Endothelial cell of umbilical vein (primary cell): Measurements from ENCODE around the gene PRKCB. TPM values are rescaled to one million over a fixed set of nuclear protein-coding genes. Genes with fewer than 3 reads are reported as not detected.

Experiments
- BruUV-seq: library from RNA; stranded (reverse); fragments of 400-500 nt; replicated peaks from 2 replicates; lab custom pipeline; 2021; lab: Mats Ljungman, UMichigan
- CTCF ChIA-PET: fragments of 300-600, 350-600 bp; sonication (Branson Sonifier 250); formaldehyde crosslinking; loops from one replicate; lab custom pipeline; 2021; ENCODE audit warnings: antibody characterized with exemption, inconsistent platforms; lab: Charles Lee
- POLR2A ChIA-PET: fragments of 300-600, 350-600 bp; sonication (Branson Sonifier 250); formaldehyde crosslinking; loops from one replicate; lab custom pipeline; 2021; ENCODE audit warnings: antibody characterized with exemption, inconsistent platforms; lab: Charles Lee
- DNase-seq: peaks from one replicate; pipeline ENCODE4 v3.0.0-alpha.2; 2011; ENCODE audit warnings: low read depth, low spot score
- FAIRE-seq: peaks from 2 replicates; lab custom pipeline; 2011; peaks lifted over from hg19 to GRCh38; lab: Jason Lieb, UNC
- H2AFZ ChIP-seq: 2 replicates; pipeline ENCODE4 v1.6.0; 2012; ENCODE audit warnings: low read depth, low read length, control low read depth, inconsistent platforms
- H3K27ac ChIP-seq: 2 replicates; pipeline ENCODE4 v1.5.1; 2011; ENCODE audit warnings: low read depth, mild to moderate bottlenecking, control low read depth, low read length, moderate library complexity; ENCODE audit not compliant: insufficient read depth
- H3K27me3 ChIP-seq, 2 experiments: 2 replicates each; pipeline versions ENCODE4 v1.6.0 to v1.6.1; 2011; ENCODE audit warnings: low read length in 2 of 2, mixed read lengths in 1 of 2; ENCODE audit not compliant: control insufficient read depth in 2 of 2, insufficient read depth in 2 of 2
- H3K36me3 ChIP-seq, 2 experiments: 2 replicates in 1 of 2; 3 replicates in 1 of 2; pipeline ENCODE4 v1.5.1; 2011; ENCODE audit warnings: low read length in 2 of 2, mild to moderate bottlenecking in 1 of 2, moderate library complexity in 1 of 2; ENCODE audit not compliant: control insufficient read depth in 2 of 2, insufficient read depth in 2 of 2; ENCODE audit errors: extremely low read depth in 1 of 2
- H3K4me1 ChIP-seq: 3 replicates; pipeline ENCODE4 v1.5.1; 2011; ENCODE audit warnings: mild to moderate bottlenecking, low read length; ENCODE audit not compliant: control insufficient read depth, insufficient read depth; ENCODE audit errors: extremely low read depth
- H3K4me2 ChIP-seq: 2 replicates; pipeline ENCODE4 v1.6.1; 2011; ENCODE audit warnings: low read length, control low read depth, mixed read lengths; ENCODE audit not compliant: insufficient read depth
- H3K4me3 ChIP-seq, 3 experiments: fragments of 200-600 bp in 1 of 3; sonication (generic), shearing (Covaris generic) in 1 of 3; replicated peaks in 1 of 3; 2 replicates each; pipeline ENCODE4 v1.5.1; 2011 to 2016; ENCODE audit warnings: control low read depth in 3 of 3, low read length in 3 of 3, mild to moderate bottlenecking in 2 of 3, inconsistent platforms in 1 of 3, low read depth in 1 of 3, moderate library complexity in 1 of 3; ENCODE audit not compliant: insufficient read depth in 1 of 3
- H3K79me2 ChIP-seq: 2 replicates; pipeline ENCODE4 v1.6.0; 2012; ENCODE audit warnings: low read length, inconsistent platforms; ENCODE audit not compliant: control insufficient read depth, insufficient read depth
- H3K9ac ChIP-seq: replicated peaks from 2 replicates; pipeline ENCODE3; 2011; ENCODE audit warnings: low read length, control low read depth; ENCODE audit not compliant: insufficient read depth; ENCODE audit errors: extremely low read depth
- H3K9me1 ChIP-seq: replicated peaks from 3 replicates; pipeline ENCODE4 v1.6.0; 2011; ENCODE audit warnings: mild to moderate bottlenecking, low read length; ENCODE audit not compliant: control insufficient read depth, insufficient read depth; ENCODE audit errors: extremely low read depth
- H3K9me3 ChIP-seq: replicated peaks from 2 replicates; pipeline ENCODE4 v1.5.1; 2012; ENCODE audit warnings: low read length, inconsistent platforms; ENCODE audit not compliant: control insufficient read depth, insufficient read depth
- H4K20me1 ChIP-seq: replicated peaks from 2 replicates; pipeline ENCODE3; 2011; ENCODE audit warnings: mild to moderate bottlenecking, low read length; ENCODE audit not compliant: control insufficient read depth, insufficient read depth; ENCODE audit errors: extremely low read depth
- CTCF ChIP-seq, 2 donors: IDR thresholded peaks; 1 replicate in 1 of 2; 2 replicates in 1 of 2; pipeline ENCODE4 v1.5.1; 2011; ENCODE audit warnings: low read length in 2 of 2, mild to moderate bottlenecking in 2 of 2, moderate library complexity in 2 of 2, control low read depth in 1 of 2, inconsistent platforms in 1 of 2, low read depth in 1 of 2; ENCODE audit not compliant: insufficient read depth in 1 of 2; ENCODE audit errors: extremely low read depth in 1 of 2
- EZH2 ChIP-seq: IDR thresholded peaks from 2 replicates; pipeline ENCODE4 v1.6.1; 2012; ENCODE audit warnings: borderline replicate concordance, low read depth, mild to moderate bottlenecking, moderate library complexity, low read length, inconsistent platforms; ENCODE audit not compliant: severe bottlenecking
- FOS ChIP-seq: IDR thresholded peaks from 2 replicates; pipeline ENCODE4 v1.6.1; 2011; ENCODE audit warnings: mild to moderate bottlenecking, low read length, moderate library complexity, borderline replicate concordance; ENCODE audit not compliant: insufficient read depth
- GATA2 ChIP-seq: IDR thresholded peaks from 2 replicates; pipeline ENCODE4 v1.7.0; 2011; ENCODE audit warnings: low read depth, mild to moderate bottlenecking, moderate library complexity, mixed read lengths, low read length; ENCODE audit not compliant: insufficient read length, insufficient read depth
- JUN ChIP-seq: IDR thresholded peaks from 2 replicates; pipeline ENCODE4 v1.6.1; 2011; ENCODE audit warnings: borderline replicate concordance, low read depth; ENCODE audit not compliant: insufficient read length, insufficient read depth
- MAX ChIP-seq: IDR thresholded peaks from 2 replicates; pipeline ENCODE4 v1.6.1; 2011; ENCODE audit not compliant: insufficient read depth, insufficient read length
- MYC ChIP-seq: IDR thresholded peaks from one replicate; pipeline ENCODE4 v1.6.1; 2011; ENCODE audit warnings: mild to moderate bottlenecking, low read depth, low read length
- POLR2A ChIP-seq: IDR thresholded peaks from 2 replicates; pipeline ENCODE4 v1.6.1; 2012; ENCODE audit warnings: low read depth, mild to moderate bottlenecking, control low read depth, low read length
- POLR2AphosphoS5 ChIP-seq: IDR thresholded peaks from 2 replicates; pipeline ENCODE4 v1.6.1; 2012; ENCODE audit warnings: low read depth, mild to moderate bottlenecking, control low read depth, low read length, moderate library complexity; ENCODE audit not compliant: insufficient read depth
- dilution Hi-C: fragments of 300-500 bp; cut with MboI; formaldehyde crosslinking; loops from one replicate; pipeline ENCODE4 v1.15.0; 2019; ENCODE audit warnings: low sequenced_read_pairs; ENCODE audit not compliant: extremely low pct_ligation_motif_present
- intact Hi-C: fragments of 100-400 bp; cut with micrococcal nuclease; formaldehyde crosslinking; loops from one replicate; pipeline ENCODE4 v1.10.0; 2022
- polyA plus RNA-seq, 4 experiments: library from polyadenylated mRNA; depleted of rRNA in 3 of 4; stranded (reverse) in 3 of 4; unstranded in 1 of 4; fragments of >200 nt; gene quantifications; 2 replicates each; pipeline versions ENCODE4 v1.2.1 to v1.2.3, GENCODE V29; 2011 to 2012; ENCODE audit warnings: missing spikeins in 1 of 4
- total RNA-seq: library from RNA; stranded (reverse); gene quantifications from 2 replicates; pipeline ENCODE4 v1.2.3, GENCODE V29; 2021

Gene PRKCB
- total and polyA plus RNA-seq, 2 donors (not counting 3 experiments of a cell fraction or from before 2014, with no cell fraction given): 0.01 TPM; not detected in 1

GRCh38 chr16:24163935-24164334 lies 328.2 kb downstream of the PRKCB start:
- FAIRE-seq (no peak), DNase-seq (no peak)
- Histone ChIP-seq H3K4me2 (no peak overlapping the region), H3K9me1 (no peaks in the 10 kb centered on the region), H3K4me3 (no peak overlapping the region), H3K79me2 (no peaks in the 10 kb centered on the region), H3K27me3 (peaks cover 0 to 3% of the 10 kb centered on the region in 2 experiments), H2AFZ (no peak overlapping the region), H3K9me3 (no peaks in the 10 kb centered on the region), H3K27ac (no peak overlapping the region), H3K9ac (no peak overlapping the region), H3K36me3 (no peaks in the 10 kb centered on the region), H4K20me1 (no peaks in the 10 kb centered on the region), H3K4me1 (no peaks in the 10 kb centered on the region)
- CTCF ChIA-PET: interaction anchor here (0.5 to 1.4 kb wide), 3 partner anchors 89 to 339 kb away, joined by 3 read pairs; no protein-coding TSS in a partner anchor
- TF ChIP-seq GATA2 (no peak), POLR2A (no peak), MAX (no peak), JUN (no peak), CTCF (IDR thresholded peaks at IDR 0.05; ENCODE audit: extremely low read depth in 1 of 2, insufficient read depth in 1 of 2, low read depth in 1 of 2, low read length in 2 of 2) (no peak), EZH2 (no peak), FOS (no peak), POLR2AphosphoS5 (no peak), MYC (no peak)
- POLR2A ChIA-PET: no interaction called here
- dilution Hi-C loops (no loop called here), intact Hi-C loops (no loop called here)
- no TSS peak for BruUV-seq
